PC-3 (cell line): ENCODE data around the gene HPS5. TPM values are rescaled to one million over a fixed set of nuclear protein-coding genes. Genes with fewer than 3 reads are reported as not detected.
"Not testable (repeated sequence)": the region's sequence is repeated elsewhere in the genome, so short reads cannot be mapped to it uniquely, and the experiment has no call there.

Source experiments
- ATAC-seq: fragments of 200-7000 bp; cut with Tn5 transposase; 2 replicates; pipeline ENCODE4 v1.9.1; 2020; ENCODE audit warnings: mild to moderate bottlenecking, moderate library complexity
- BruUV-seq: library from RNA; stranded (reverse); fragments of 400-500 nt; replicated peaks from 2 replicates; lab custom pipeline; 2021; lab: Mats Ljungman, UMichigan
- CTCF ChIA-PET: fragments of 300-600 bp; sonication (Branson Sonifier 250); formaldehyde crosslinking; loops from one replicate; lab custom pipeline; 2022; ENCODE audit warnings: antibody characterized with exemption; lab: Charles Lee
- POLR2A ChIA-PET: fragments of 300-600 bp; sonication (Branson Sonifier 250); formaldehyde crosslinking; loops from one replicate; lab custom pipeline; 2022; ENCODE audit warnings: antibody characterized with exemption; ENCODE audit not compliant: unreplicated experiment; lab: Charles Lee
- DNase-seq: peaks from one replicate; pipeline ENCODE4 v3.0.0-alpha.2; 2015
- H2AFZ ChIP-seq: fragments of 300-600 bp; sonication (generic); 2 replicates; pipeline ENCODE4 v1.6.0; 2016; ENCODE audit warnings: antibody characterized with exemption, low read length
- H3F3A ChIP-seq: fragments of 300-600 bp; sonication (generic); one replicate; pipeline ENCODE4 v1.6.0; 2017; ENCODE audit warnings: antibody characterized with exemption, low read length, control low read depth, mild to moderate bottlenecking; ENCODE audit not compliant: unreplicated experiment
- H3K27ac ChIP-seq: fragments of 300-600 bp; sonication (generic); 2 replicates; pipeline ENCODE4 v1.5.1; 2016; ENCODE audit warnings: mild to moderate bottlenecking, low read length
- H3K27me3 ChIP-seq: fragments of 300-600 bp; sonication (generic); 2 replicates; pipeline ENCODE4 v1.6.1; 2016; ENCODE audit warnings: low read length, mixed read lengths
- H3K36me3 ChIP-seq: fragments of 300-600 bp; sonication (generic); 2 replicates; pipeline ENCODE4 v1.6.1; 2016; ENCODE audit warnings: low read depth, mixed run types, low read length, mixed read lengths
- H3K4me1 ChIP-seq: fragments of 300-600 bp; sonication (generic); 2 replicates; pipeline ENCODE4 v1.5.1; 2016; ENCODE audit warnings: low read length; ENCODE audit not compliant: insufficient read depth
- H3K4me2 ChIP-seq: fragments of 300-600 bp; sonication (generic); 2 replicates; pipeline ENCODE4 v1.6.0; 2016; ENCODE audit warnings: low read length
- H3K4me3 ChIP-seq: fragments of 300-600 bp; sonication (generic); 2 replicates; pipeline ENCODE4 v1.5.1; 2016; ENCODE audit warnings: mild to moderate bottlenecking, low read length, mixed read lengths
- H3K79me2 ChIP-seq: fragments of 300-600 bp; sonication (generic); 2 replicates; pipeline ENCODE4 v1.6.1; 2017; ENCODE audit warnings: low read length, mixed read lengths
- H3K9ac ChIP-seq: fragments of 300-600 bp; sonication (generic); 2 replicates; pipeline ENCODE4 v1.6.0; 2016; ENCODE audit warnings: mild to moderate bottlenecking, low read length
- H3K9me2 ChIP-seq: fragments of 300-600 bp; sonication (generic); replicated peaks from 2 replicates; pipeline ENCODE4 v1.6.1; 2016; ENCODE audit warnings: mixed run types, low read length, mixed read lengths
- H3K9me3 ChIP-seq: fragments of 300-600 bp; sonication (generic); 2 replicates; pipeline ENCODE4 v1.6.1; 2016; ENCODE audit warnings: low read length, mixed read lengths
- H4K20me1 ChIP-seq: fragments of 300-600 bp; sonication (generic); 2 replicates; pipeline ENCODE4 v1.6.1; 2016; ENCODE audit warnings: low read length, mixed read lengths
- EZH2 ChIP-seq: fragments of 300-600 bp; sonication (generic); IDR thresholded peaks from one replicate; pipeline ENCODE4 v1.6.1; 2017; ENCODE audit warnings: antibody characterized with exemption, mild to moderate bottlenecking, low read length; ENCODE audit not compliant: unreplicated experiment
- EZH2phosphoT487 ChIP-seq: fragments of 300-600 bp; sonication (generic); IDR thresholded peaks from 2 replicates; pipeline ENCODE4 v1.6.1; 2018; ENCODE audit warnings: mild to moderate bottlenecking, antibody characterized with exemption, low read length, borderline replicate concordance
- intact Hi-C: fragments of 100-400 bp; cut with micrococcal nuclease; formaldehyde crosslinking; loops from 2 replicates; pipeline ENCODE4 v1.9.0; 2023
- total RNA-seq: library from RNA; depleted of rRNA; stranded (reverse); fragments of >200 nt; gene quantifications from 2 replicates; pipeline ENCODE4 v1.2.3, GENCODE V29; 2014
- TF ChIP-seq, protein P1 (sequence below): fragments of 300-600 bp; sonication (generic); conservative IDR thresholded peaks from 2 replicates; pipeline ENCODE4 v1.5.1; 2017; ENCODE audit warnings: antibody characterized with exemption, low read depth, mild to moderate bottlenecking, low read length

Gene HPS5
- total RNA-seq, 1 experiment from 2014 or later = 15.2 TPM

DNA sequence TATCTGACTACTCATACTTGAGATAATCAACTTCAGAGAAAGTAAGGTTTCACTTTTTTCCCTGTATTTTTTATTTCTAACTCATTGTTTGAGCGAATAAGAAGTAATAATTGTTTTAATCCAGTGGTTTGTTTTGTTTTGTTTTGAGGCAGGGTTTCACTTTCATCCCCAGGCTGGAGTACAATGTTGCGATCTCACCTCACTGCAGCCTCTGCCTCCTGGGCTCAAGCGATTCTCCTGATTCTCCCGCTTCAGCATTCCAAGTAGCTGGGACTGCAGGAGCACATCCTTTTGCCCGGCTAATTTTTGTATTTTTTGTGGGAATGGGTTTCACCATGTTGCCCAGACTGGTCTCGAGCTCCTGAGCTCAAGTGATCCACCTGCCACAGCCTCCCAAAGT lies 9.0 kb upstream of the HPS5 start:
- Histone ChIP-seq H3K9me2 (no peaks in the 10 kb centered on the region), H3K27me3 (no peaks in the 10 kb centered on the region), H3K79me2 (peaks cover 62% of the 10 kb centered on the region), H3K4me1 (peaks cover 14% of the 10 kb centered on the region), H2AFZ (no peak overlapping the region), H3F3A (no peaks in the 10 kb centered on the region), H3K9ac (no peak overlapping the region), H4K20me1 (no peaks in the 10 kb centered on the region), H3K27ac (no peak overlapping the region), H3K4me2 (no peak overlapping the region), H3K9me3 (no peaks in the 10 kb centered on the region), H3K36me3 (peaks cover 36% of the 10 kb centered on the region), H3K4me3 (no peak overlapping the region)
- TF ChIP-seq EZH2 (no peak), EZH2phosphoT487 (no peak)
- TF ChIP-seq, protein P1, sequence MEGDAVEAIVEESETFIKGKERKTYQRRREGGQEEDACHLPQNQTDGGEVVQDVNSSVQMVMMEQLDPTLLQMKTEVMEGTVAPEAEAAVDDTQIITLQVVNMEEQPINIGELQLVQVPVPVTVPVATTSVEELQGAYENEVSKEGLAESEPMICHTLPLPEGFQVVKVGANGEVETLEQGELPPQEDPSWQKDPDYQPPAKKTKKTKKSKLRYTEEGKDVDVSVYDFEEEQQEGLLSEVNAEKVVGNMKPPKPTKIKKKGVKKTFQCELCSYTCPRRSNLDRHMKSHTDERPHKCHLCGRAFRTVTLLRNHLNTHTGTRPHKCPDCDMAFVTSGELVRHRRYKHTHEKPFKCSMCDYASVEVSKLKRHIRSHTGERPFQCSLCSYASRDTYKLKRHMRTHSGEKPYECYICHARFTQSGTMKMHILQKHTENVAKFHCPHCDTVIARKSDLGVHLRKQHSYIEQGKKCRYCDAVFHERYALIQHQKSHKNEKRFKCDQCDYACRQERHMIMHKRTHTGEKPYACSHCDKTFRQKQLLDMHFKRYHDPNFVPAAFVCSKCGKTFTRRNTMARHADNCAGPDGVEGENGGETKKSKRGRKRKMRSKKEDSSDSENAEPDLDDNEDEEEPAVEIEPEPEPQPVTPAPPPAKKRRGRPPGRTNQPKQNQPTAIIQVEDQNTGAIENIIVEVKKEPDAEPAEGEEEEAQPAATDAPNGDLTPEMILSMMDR = no peak
- ChIA-PET CTCF (no interaction called here), POLR2A (no interaction called here)
- ATAC-seq (no peak), DNase-seq (no peak)
- intact Hi-C loops = no loop called here
- no TSS peak for BruUV-seq

DNA sequence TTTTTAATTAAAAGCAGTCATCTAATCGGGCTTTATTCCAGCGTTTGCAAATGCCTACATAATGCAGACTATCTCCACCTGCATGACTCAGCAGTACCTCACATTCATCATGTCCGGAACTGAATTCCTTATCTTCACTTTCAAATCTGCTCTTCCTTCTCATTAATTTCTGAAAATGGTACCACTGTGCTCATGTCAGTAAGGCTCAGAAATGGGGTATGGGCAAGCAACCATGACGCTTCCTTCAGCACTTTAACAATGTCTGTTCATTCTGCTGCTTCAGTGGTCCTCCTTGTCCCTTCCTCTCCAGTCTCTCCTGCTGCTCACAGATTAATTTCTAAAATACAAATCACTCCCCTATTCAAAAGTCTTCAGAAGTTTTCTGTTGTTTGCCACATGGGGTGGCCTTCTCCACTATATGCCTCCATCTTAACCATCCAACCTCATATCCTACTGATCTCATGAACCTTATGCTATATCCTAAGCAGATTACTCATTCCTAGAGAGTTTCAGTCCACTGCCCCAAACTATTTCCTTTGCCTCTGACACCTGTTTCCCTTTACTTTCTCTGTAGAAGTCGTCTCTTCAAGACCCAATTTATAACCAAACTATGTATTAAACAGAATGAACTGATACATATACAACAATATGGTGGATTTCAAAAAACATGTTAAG lies 7.4 kb upstream of the HPS5 start:
- peaks cover 24% of the 10 kb centered on the region for H3K4me1 ChIP-seq
- DNase-seq (peak; percentile 65), ATAC-seq (peak; percentile 83)
- peaks cover 78% of the 10 kb centered on the region for H3K79me2 ChIP-seq
- no peaks in the 10 kb centered on the region for H3K9me3 ChIP-seq
- no TSS peak for BruUV-seq
- H3K27ac ChIP-seq = peak overlapping the region; percentile 71
- 0 out of 2 replicates have a peak, but pooled peaks cover 7% of the 10 kb centered on the region for H4K20me1 ChIP-seq
- H3K36me3 ChIP-seq = peaks cover 27% of the 10 kb centered on the region
- TF ChIP-seq EZH2 = no peak
- no peak for TF ChIP-seq EZH2phosphoT487
- TF ChIP-seq, protein P1 = no peak
- H3K9me2 ChIP-seq = no peaks in the 10 kb centered on the region
- ChIA-PET POLR2A (no interaction called here), CTCF (no interaction called here)
- no peaks in the 10 kb centered on the region for H3K27me3 ChIP-seq
- H3F3A ChIP-seq = no peaks in the 10 kb centered on the region
- H2AFZ ChIP-seq = no peak overlapping the region
- H3K4me2 ChIP-seq = peak overlapping the region; percentile 55
- peak overlapping the region; percentile 48; the same call in 1 of the 2 replicates for H3K4me3 ChIP-seq
- peak overlapping the region; percentile 11; the same call in 1 of the 2 replicates for H3K9ac ChIP-seq
- intact Hi-C loops = loop anchor here (10.0 kb wide), 2 partner anchors 85 to 165 kb away; partner anchors contain the start of gene SAA2

DNA sequence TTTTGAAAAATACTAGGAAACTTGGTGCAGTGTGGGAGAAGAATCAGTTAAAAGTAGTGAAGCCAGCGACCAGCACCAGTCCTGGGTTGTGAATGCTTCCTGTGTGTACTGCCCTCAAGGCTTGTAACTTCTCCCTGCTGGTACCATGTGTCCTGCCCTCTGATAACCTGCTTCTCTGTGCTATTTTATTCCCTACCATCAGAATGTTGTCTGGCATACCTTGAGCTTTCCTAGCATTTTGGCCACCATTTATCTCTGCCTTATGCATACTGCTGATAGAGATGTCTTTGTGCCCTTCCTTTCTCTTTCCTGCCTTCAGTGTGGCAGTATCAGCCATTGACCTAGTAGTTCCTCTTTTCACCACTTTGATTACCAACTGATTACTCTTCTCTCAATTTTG lies 2.4 kb upstream of the HPS5 start:
- CTCF ChIA-PET = no interaction called here
- peaks cover 46% of the 10 kb centered on the region for H3K4me1 ChIP-seq
- H3K9ac ChIP-seq = peak overlapping the region; percentile 99; the same call in 1 of the 2 replicates

DNA sequence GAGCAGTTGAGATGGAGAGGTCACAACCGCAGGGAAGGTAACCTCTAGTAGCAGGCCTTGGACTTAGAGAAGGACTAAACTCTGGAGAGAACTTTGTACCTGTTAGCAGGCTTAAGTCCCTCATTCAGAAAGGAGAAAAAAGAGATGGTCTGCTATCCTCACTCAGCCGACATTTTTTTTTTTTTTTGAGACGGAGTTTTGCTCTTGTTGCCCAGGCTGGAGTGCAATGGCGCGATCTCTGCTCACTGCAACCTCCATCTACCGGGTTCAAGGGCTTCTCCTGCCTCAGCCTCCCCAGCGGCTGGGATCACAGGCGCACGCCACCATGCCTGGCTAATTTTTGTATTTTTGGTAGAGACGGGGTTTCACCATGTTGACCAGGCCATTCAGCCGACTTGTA lies 1.9 kb upstream of the HPS5 start:
- intact Hi-C loops = loop anchor here (2.0 to 10.0 kb wide), 4 partner anchors 79 to 311 kb away; partner anchors contain the start of genes SAA2, SPTY2D1 and TSG101
- ATAC-seq, H4K20me1 ChIP-seq, CTCF ChIA-PET, H3K9me2 ChIP-seq, H3K36me3 ChIP-seq, H3K27ac ChIP-seq, H3F3A ChIP-seq, H3K9me3 ChIP-seq, BruUV-seq, H3K27me3 ChIP-seq, POLR2A ChIA-PET, DNase-seq, H2AFZ ChIP-seq: not testable (repeated sequence)
- Histone ChIP-seq H3K4me2 (peak overlapping the region; percentile 92), H3K9ac (peak overlapping the region; percentile 99), H3K4me3 (peak overlapping the region; percentile 89), H3K79me2 (peaks cover 87% of the 10 kb centered on the region), H3K4me1 (peaks cover 45% of the 10 kb centered on the region)

More for the DNA sequence above, 2.4 kb upstream of the HPS5 start:
- DNase-seq = no peak
- TF ChIP-seq EZH2phosphoT487 (no peak), EZH2 (no peak)
- TF ChIP-seq, protein P1 = no peak
- Histone ChIP-seq H2AFZ (no peak overlapping the region), H3F3A (no peaks in the 10 kb centered on the region), H3K27ac (no peak overlapping the region), H3K9me2 (no peaks in the 10 kb centered on the region), H3K9me3 (no peaks in the 10 kb centered on the region), H3K4me2 (peak overlapping the region; percentile 92), H4K20me1 (0 out of 2 replicates have a peak, but pooled peaks cover 8% of the 10 kb centered on the region), H3K4me3 (peak overlapping the region; percentile 89), H3K36me3 (peaks cover 6% of the 10 kb centered on the region; the same call in 1 of the 2 replicates), H3K27me3 (no peaks in the 10 kb centered on the region), H3K79me2 (peaks cover 87% of the 10 kb centered on the region)
- ATAC-seq = no peak
- POLR2A ChIA-PET = no interaction called here
- BruUV-seq = no TSS peak
- intact Hi-C loops = loop anchor here (10.0 kb wide), 2 partner anchors 80 to 170 kb away; partner anchors contain the start of gene SAA2
